Measurements from ENCODE around the gene NECTIN3. TPM values are rescaled to one million over a fixed set of nuclear protein-coding genes. Genes with fewer than 3 reads are reported as not detected.

The NECTIN3 gene
- total RNA-seq, 4 donors from 2014 or later = 24.9 to 30.1 (median 26.7) TPM

GRCh38 chr3:111236836-111237713, 165.5 kb downstream of the NECTIN3 start:
- no peaks in the 10 kb centered on the region for H3K27me3 ChIP-seq
- intact Hi-C loops (cut with DNase I) = no loop called here
- H3K4me1 ChIP-seq = no peaks in the 10 kb centered on the region
- H3K4me3 ChIP-seq = no peak overlapping the region
- no peaks in the 10 kb centered on the region for H3K36me3 ChIP-seq
- H3K9me3 ChIP-seq = peaks cover 0 to 4% (median 1%) of the 10 kb centered on the region in 4 donors
- 80% methylated on average over 6 of the region's 6 CpGs for WGBS
- no peak for DNase-seq (ENCODE audit: extremely low spot score)
- TF ChIP-seq POLR2A (IDR thresholded peaks at IDR 0.05; ENCODE audit: low read depth) = no peak
- no peak for TF ChIP-seq CTCF (IDR thresholded peaks at IDR 0.05)
- TF ChIP-seq EP300 (IDR thresholded peaks at IDR 0.05) = no peak
- TF ChIP-seq POLR2AphosphoS5 (IDR thresholded peaks at IDR 0.05) = no peak
- no peak overlapping the region for H3K27ac ChIP-seq (replicated peaks in 1 of 4)

GRCh38 chr3:111237946-111238345, 166.3 kb downstream of the NECTIN3 start:
- H3K27me3 ChIP-seq = no peaks in the 10 kb centered on the region
- H3K9me3 ChIP-seq = peaks cover 0 to 12% (median 2%) of the 10 kb centered on the region in 4 donors
- no peaks in the 10 kb centered on the region for H3K36me3 ChIP-seq
- no peak overlapping the region for H3K27ac ChIP-seq (replicated peaks in 1 of 4)
- H3K4me1 ChIP-seq = no peaks in the 10 kb centered on the region
- WGBS = 72% methylated on average over 1 of the region's 1 CpG
- TF ChIP-seq EP300 (IDR thresholded peaks at IDR 0.05) (no peak), POLR2A (IDR thresholded peaks at IDR 0.05; ENCODE audit: low read depth) (no peak), CTCF (IDR thresholded peaks at IDR 0.05) (no peak), POLR2AphosphoS5 (IDR thresholded peaks at IDR 0.05) (no peak)
- no peak for DNase-seq (ENCODE audit: extremely low spot score)
- no peak overlapping the region for H3K4me3 ChIP-seq
- intact Hi-C loops (cut with DNase I) = no loop called here

DNA sequence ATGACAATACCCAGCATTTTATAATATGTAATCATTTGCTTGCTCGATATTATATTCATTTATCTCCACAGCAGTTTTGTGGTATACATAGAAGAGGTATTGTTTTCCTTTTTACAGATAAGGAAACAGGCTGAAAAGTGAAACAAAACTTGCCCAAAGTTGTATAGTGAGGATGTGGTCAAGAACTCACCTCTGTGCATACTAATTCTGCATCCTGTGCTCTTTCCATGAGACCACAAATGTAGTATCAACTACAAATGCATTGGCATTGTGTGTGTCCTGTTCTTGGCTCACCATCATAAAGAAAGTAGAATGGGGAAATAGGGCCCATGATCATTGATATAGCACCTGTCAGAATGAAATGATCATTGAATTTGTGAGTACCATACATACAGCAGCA, 167.3 kb downstream of the NECTIN3 start:
- no peaks in the 10 kb centered on the region for H3K4me1 ChIP-seq
- no peaks in the 10 kb centered on the region for H3K27me3 ChIP-seq
- intact Hi-C loops (cut with DNase I) = no loop called here
- peaks cover 0 to 16% (median 2%) of the 10 kb centered on the region in 4 donors for H3K9me3 ChIP-seq
- no peak overlapping the region for H3K4me3 ChIP-seq
- 87% methylated on average over 1 of the region's 1 CpG for WGBS
- no peak overlapping the region for H3K27ac ChIP-seq (replicated peaks in 1 of 4)
- TF ChIP-seq POLR2AphosphoS5 (IDR thresholded peaks at IDR 0.05) (no peak), POLR2A (IDR thresholded peaks at IDR 0.05; ENCODE audit: low read depth) (no peak), EP300 (IDR thresholded peaks at IDR 0.05) (no peak), CTCF (IDR thresholded peaks at IDR 0.05) (no peak)
- no peaks in the 10 kb centered on the region for H3K36me3 ChIP-seq
- DNase-seq (ENCODE audit: extremely low spot score) = no peak

GRCh38 chr3:111241960-111242359, 170.3 kb downstream of the NECTIN3 start:
- H3K27me3 ChIP-seq = no peaks in the 10 kb centered on the region
- H3K36me3 ChIP-seq = no peaks in the 10 kb centered on the region
- H3K27ac ChIP-seq (replicated peaks in 1 of 4) = no peak overlapping the region
- intact Hi-C loops (cut with DNase I) = no loop called here
- H3K4me1 ChIP-seq = no peaks in the 10 kb centered on the region
- no peak for DNase-seq (ENCODE audit: extremely low spot score)
- no peak for TF ChIP-seq CTCF (IDR thresholded peaks at IDR 0.05)
- no peak for TF ChIP-seq POLR2AphosphoS5 (IDR thresholded peaks at IDR 0.05)
- no peak for TF ChIP-seq POLR2A (IDR thresholded peaks at IDR 0.05; ENCODE audit: low read depth)
- TF ChIP-seq EP300 (IDR thresholded peaks at IDR 0.05) = no peak
- H3K9me3 ChIP-seq = peaks cover 0 to 16% (median 2%) of the 10 kb centered on the region in 4 donors
- WGBS = 71% methylated on average over 1 of the region's 1 CpG
- no peak overlapping the region for H3K4me3 ChIP-seq
